ENCODE data around the gene NDUFAF4.

NDUFAF4 gene

GRCh38 chr6:96898241-96898851 lies 655 bp upstream of the NDUFAF4 start:
- DNase-seq: no peak

- DNase-seq: no peak
Measured at GRCh38 chr6:96889146-96889545, 8.5 kb downstream of the NDUFAF4 start.

DNA sequence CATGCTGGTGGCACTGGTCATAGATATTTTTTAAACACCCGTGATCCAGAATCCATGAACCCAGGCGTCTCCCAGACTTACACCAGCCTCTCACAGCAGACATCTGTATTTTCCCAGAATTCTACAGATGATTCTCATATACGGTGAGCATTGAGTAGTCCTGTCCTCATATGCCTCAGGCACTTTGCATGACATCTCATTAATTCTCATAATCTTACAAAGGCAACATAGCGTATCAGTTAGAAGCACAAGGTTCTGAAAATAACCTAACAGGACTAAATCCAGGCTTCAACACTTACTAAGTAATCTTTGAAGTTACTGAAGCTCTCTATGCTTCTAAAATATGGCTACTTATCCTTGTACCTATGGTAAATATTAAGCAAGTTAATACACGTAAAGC lies 8.9 kb downstream of the NDUFAF4 start:
- DNase-seq: no peak

GRCh38 chr6:96886519-96886918 lies 11.2 kb downstream of the NDUFAF4 start:
- DNase-seq: no peak

GRCh38 chr6:96885187-96885631 lies 12.5 kb downstream of the NDUFAF4 start:
- peak; percentile 71 for DNase-seq

- no peak for DNase-seq
Measured at GRCh38 chr6:96878143-96878542, 19.5 kb downstream of the NDUFAF4 start.

- no peak for DNase-seq
Measured at GRCh38 chr6:96876886-96877545, 20.7 kb downstream of the NDUFAF4 start.

- no peak for DNase-seq
Measured at GRCh38 chr6:96872976-96873375, 24.7 kb downstream of the NDUFAF4 start.

GRCh38 chr6:96865055-96865405 lies 32.7 kb downstream of the NDUFAF4 start:
- no peak for DNase-seq

- no peak for DNase-seq
Measured at GRCh38 chr6:96864216-96865054, 33.3 kb downstream of the NDUFAF4 start.

- no peak for DNase-seq
Measured at GRCh38 chr6:96862560-96862959, 35.1 kb downstream of the NDUFAF4 start.

DNA sequence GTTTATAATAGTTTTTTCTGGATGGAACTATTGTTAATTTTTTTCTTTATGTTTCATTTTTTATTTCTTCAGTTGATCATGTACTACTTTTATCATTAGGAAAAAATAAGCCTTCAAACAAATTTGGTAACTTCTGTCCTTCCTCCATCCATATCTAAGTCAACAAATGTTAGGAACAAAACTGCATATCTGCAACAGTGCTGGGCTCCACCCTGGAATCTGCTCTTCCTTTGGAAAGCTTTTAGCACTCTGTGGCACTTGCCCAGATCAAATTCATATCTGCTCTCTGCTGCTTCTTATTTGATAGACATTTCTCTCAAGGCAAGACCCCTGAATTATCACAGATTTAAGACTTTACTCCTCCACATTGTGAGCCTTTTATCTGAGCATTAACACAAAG lies 36.1 kb downstream of the NDUFAF4 start:
- no peak for DNase-seq

GRCh38 chr6:96856856-96857255 lies 40.8 kb downstream of the NDUFAF4 start:
- no peak for DNase-seq

DNA sequence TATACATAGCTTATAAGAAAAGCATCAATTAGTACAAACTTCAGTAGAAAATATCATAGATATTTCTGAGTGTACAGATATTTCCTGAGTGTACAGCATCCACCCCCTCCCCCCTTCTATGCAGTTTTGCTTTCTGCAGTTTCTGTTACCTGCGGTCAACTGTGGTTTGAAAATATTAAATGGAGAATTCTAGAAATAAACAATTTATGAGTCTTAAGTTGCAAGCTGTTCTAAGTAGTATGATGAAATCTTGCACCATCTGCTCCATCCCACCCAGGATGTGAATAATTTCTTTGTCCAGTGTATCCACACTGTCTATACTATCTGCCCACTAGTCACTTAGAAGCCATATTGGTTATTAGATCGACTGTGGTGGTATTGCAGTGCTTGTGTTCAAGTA lies 44.6 kb downstream of the NDUFAF4 start:
- no peak for DNase-seq

DNA sequence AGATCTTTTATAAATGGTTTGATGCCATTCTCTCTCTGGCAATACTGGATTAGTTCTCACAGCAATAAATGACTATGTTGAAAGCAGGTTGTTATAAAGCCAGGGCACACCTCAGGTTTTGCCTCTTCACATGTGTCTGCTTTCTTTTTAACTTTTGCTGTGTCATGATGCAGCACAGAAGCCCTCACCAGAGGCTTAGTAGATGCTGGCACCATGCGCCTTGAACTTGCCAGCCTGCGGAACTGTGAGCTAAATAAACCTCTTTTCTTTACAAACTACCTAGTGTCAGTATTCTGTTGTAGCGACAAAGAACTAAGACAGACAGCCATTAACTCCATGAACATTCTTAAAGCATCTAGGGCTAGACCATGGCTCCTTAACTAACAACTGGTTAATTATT lies 45.1 kb downstream of the NDUFAF4 start:
- no peak for DNase-seq

DNA sequence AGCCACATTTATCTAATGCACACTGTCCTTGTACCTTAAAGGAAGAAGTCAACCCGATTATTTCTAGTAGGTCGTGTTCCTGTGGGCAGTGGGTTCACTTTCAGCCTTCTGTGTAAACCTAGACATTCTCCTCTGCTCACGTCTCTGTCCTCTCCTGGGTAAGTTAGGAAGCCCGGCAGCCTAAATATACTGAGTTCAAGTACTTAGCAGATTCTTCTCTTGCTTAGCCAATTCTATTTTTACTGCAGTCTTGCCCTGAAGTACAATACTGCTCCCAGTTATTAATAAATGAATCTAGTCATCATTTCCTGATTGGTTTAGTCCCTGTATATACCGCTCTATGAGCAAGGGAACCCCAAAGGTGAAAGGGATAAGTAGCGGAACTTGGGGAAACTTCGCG lies 45.8 kb downstream of the NDUFAF4 start:
- DNase-seq: no peak

DNA sequence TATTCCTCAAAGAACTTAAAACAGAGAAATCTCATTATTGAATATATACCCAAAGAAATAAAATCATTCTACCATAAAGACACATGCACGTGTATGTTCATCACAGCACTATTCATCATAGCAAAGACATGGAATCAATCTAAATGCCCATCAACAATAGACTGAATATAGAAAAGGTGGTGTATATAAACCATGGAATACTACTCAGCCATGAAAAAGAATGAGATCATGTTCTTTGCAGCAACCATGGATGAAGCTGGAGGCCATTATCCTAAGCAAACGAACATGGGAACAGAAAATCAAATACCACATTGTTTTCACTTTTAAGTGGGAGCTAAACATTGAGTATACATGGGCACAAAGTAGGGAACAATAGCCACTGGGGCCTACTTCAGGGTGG lies 48.1 kb downstream of the NDUFAF4 start:
- no peak for DNase-seq

- no peak for DNase-seq
Measured at GRCh38 chr6:96844530-96844929, 53.2 kb downstream of the NDUFAF4 start.

DNA sequence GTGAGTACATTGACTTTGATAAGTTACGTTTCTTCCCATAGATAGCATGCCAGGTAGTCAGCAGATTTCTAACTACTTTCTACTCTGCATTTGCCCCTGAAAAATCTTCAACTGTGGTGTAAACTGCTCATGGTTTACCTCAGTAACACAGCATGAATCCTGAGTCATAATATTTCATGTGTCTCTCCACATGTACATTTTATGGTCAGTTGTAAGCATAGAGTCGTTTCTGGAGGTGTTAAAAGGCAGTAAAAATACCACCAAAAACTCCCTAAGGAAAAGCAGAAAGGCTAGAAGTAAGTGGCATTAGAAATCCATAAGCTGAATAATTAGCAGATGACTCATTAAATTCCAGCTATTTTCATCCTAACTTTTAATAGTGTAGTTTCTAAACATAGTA lies 56.3 kb downstream of the NDUFAF4 start:
- no peak for DNase-seq

All from RPMI8226 (cell line).